Measurements from ENCODE around the gene FOXJ3. TPM values are rescaled to one million over a fixed set of nuclear protein-coding genes. Genes with fewer than 3 reads are reported as not detected.

The FOXJ3 gene
- total RNA-seq, 1 donor from 2014 or later: 30.9 TPM

GRCh38 chr1:42186152-42186551, 148.9 kb downstream of the FOXJ3 start:
- no peaks in the 10 kb centered on the region for H3K27me3 Mint-ChIP-seq (ENCODE audit: low read depth)
- no peak for DNase-seq (ENCODE audit: low spot score)
- peaks cover 20% of the 10 kb centered on the region for H3K36me3 Mint-ChIP-seq (ENCODE audit: low read depth)
- no peak overlapping the region for H3K4me3 Mint-ChIP-seq (ENCODE audit: unreplicated experiment)
- peak overlapping the region; percentile 53 for H3K27ac Mint-ChIP-seq (ENCODE audit: unreplicated experiment)
- H3K9me3 Mint-ChIP-seq (ENCODE audit: low read depth): no peaks in the 10 kb centered on the region
- peaks cover 12% of the 10 kb centered on the region for H3K4me1 Mint-ChIP-seq (ENCODE audit: low read depth)
- TF ChIP-seq, protein P1, sequence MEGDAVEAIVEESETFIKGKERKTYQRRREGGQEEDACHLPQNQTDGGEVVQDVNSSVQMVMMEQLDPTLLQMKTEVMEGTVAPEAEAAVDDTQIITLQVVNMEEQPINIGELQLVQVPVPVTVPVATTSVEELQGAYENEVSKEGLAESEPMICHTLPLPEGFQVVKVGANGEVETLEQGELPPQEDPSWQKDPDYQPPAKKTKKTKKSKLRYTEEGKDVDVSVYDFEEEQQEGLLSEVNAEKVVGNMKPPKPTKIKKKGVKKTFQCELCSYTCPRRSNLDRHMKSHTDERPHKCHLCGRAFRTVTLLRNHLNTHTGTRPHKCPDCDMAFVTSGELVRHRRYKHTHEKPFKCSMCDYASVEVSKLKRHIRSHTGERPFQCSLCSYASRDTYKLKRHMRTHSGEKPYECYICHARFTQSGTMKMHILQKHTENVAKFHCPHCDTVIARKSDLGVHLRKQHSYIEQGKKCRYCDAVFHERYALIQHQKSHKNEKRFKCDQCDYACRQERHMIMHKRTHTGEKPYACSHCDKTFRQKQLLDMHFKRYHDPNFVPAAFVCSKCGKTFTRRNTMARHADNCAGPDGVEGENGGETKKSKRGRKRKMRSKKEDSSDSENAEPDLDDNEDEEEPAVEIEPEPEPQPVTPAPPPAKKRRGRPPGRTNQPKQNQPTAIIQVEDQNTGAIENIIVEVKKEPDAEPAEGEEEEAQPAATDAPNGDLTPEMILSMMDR (IDR thresholded peaks at IDR 0.05): no peak

GRCh38 chr1:42184616-42185015, 150.4 kb downstream of the FOXJ3 start:
- peaks cover 15% of the 10 kb centered on the region for H3K36me3 Mint-ChIP-seq (ENCODE audit: low read depth)
- H3K9me3 Mint-ChIP-seq (ENCODE audit: low read depth): no peaks in the 10 kb centered on the region
- DNase-seq (ENCODE audit: low spot score): no peak
- H3K27me3 Mint-ChIP-seq (ENCODE audit: low read depth): no peaks in the 10 kb centered on the region
- peaks cover 19% of the 10 kb centered on the region for H3K4me1 Mint-ChIP-seq (ENCODE audit: low read depth)
- no peak overlapping the region for H3K4me3 Mint-ChIP-seq (ENCODE audit: unreplicated experiment)
- H3K27ac Mint-ChIP-seq (ENCODE audit: unreplicated experiment): no peak overlapping the region
- TF ChIP-seq, protein P1 (IDR thresholded peaks at IDR 0.05): no peak

GRCh38 chr1:42183957-42184268, 151.1 kb downstream of the FOXJ3 start:
- H3K36me3 Mint-ChIP-seq (ENCODE audit: low read depth): peaks cover 15% of the 10 kb centered on the region
- H3K27ac Mint-ChIP-seq (ENCODE audit: unreplicated experiment): no peak overlapping the region
- TF ChIP-seq, protein P1 (IDR thresholded peaks at IDR 0.05): no peak
- H3K4me1 Mint-ChIP-seq (ENCODE audit: low read depth): peaks cover 26% of the 10 kb centered on the region
- DNase-seq (ENCODE audit: low spot score): no peak
- no peaks in the 10 kb centered on the region for H3K27me3 Mint-ChIP-seq (ENCODE audit: low read depth)
- H3K9me3 Mint-ChIP-seq (ENCODE audit: low read depth): no peaks in the 10 kb centered on the region
- H3K4me3 Mint-ChIP-seq (ENCODE audit: unreplicated experiment): no peak overlapping the region

GRCh38 chr1:42183210-42183956, 151.7 kb downstream of the FOXJ3 start:
- H3K36me3 Mint-ChIP-seq (ENCODE audit: low read depth): peaks cover 15% of the 10 kb centered on the region
- TF ChIP-seq, protein P1 (IDR thresholded peaks at IDR 0.05): no peak
- no peak overlapping the region for H3K27ac Mint-ChIP-seq (ENCODE audit: unreplicated experiment)
- no peaks in the 10 kb centered on the region for H3K9me3 Mint-ChIP-seq (ENCODE audit: low read depth)
- H3K27me3 Mint-ChIP-seq (ENCODE audit: low read depth): no peaks in the 10 kb centered on the region
- H3K4me1 Mint-ChIP-seq (ENCODE audit: low read depth): peaks cover 27% of the 10 kb centered on the region
- no peak overlapping the region for H3K4me3 Mint-ChIP-seq (ENCODE audit: unreplicated experiment)
- DNase-seq (ENCODE audit: low spot score): no peak

- Mint-ChIP-seq H3K36me3 (ENCODE audit: low read depth) (peaks cover 11% of the 10 kb centered on the region), H3K9me3 (ENCODE audit: low read depth) (no peaks in the 10 kb centered on the region), H3K27ac (ENCODE audit: unreplicated experiment) (no peak overlapping the region), H3K4me1 (ENCODE audit: low read depth) (peaks cover 29% of the 10 kb centered on the region), H3K27me3 (ENCODE audit: low read depth) (no peaks in the 10 kb centered on the region), H3K4me3 (ENCODE audit: unreplicated experiment) (no peak overlapping the region)
- DNase-seq (ENCODE audit: low spot score): no peak
- TF ChIP-seq, protein P1 (IDR thresholded peaks at IDR 0.05): no peak
Observed at GRCh38 chr1:42181687-42182086, 153.3 kb downstream of the FOXJ3 start.

All from chondrocyte (in vitro differentiated cells).